ENCODE data around the gene PPP1R27.
"Not testable (repeated sequence)": the region's sequence is repeated elsewhere in the genome, so short reads cannot be mapped to it uniquely, and the experiment has no call there.

PPP1R27 gene

DNA sequence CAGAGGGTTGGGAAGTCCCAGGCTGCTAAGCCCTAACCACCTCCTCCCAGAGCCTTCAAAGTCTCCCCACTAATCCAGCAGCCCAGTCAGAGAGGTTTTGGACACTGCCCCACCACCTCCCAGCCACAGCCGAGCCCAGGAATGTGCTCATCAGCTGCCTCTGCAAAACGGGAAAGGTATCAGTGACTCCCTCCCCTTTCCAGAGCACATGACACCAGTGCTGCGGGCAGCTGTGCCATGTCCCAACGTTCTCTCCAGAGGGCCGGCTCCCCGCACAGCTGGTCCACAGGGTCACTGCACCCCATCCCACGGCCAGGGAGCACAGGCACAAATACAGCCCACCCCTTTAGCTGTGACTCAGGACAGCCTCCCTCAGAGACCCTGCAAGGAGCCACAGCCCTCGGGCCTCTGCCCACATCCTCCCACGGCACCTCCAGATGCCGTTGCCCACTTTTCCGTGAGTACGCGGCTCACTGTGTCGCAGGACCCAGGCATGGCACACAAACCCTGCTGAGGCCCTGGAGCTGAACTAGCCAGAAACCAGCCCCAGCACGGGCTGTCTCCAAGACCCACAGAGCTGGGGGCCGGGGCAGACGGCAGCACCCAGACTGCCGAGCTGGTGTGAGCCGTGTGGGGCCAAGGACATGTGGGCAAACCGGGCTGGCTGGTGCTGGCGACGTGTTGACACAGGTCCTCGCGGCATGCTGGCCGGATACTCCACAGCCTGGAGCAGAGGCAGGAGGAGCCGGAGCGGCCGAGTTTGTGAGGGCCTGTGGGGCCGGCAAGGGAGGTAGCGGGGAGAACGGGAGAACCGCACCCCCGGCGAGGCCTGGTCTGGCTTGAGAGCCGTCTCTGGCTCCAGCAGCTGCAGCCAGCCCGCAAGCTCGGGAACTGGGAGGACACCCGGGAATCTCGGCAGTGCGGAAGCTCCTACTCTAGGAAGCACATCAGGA, 6.3 kb upstream of the PPP1R27 start:
- no peak for DNase-seq

DNA sequence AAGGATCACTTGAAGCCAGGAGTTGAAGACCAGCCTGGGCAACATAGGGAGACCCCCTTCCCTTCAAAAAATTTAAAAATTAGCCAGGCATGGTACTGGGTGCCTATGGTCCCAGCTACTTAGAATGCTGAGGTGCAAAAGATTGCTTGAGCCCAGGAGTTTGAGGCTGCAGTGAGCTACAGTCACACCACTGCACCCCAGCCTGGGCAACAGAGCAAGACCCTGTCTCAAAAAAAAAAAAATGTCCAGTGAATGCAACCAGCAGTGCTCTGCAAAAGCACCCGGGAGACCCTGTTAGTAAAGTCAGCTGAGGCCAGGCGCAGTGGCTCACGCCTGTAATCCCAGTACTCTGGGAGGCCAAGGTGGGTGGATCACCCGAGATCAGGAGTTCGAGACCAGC, 5.2 kb upstream of the PPP1R27 start:
- not testable (repeated sequence) for DNase-seq

DNA sequence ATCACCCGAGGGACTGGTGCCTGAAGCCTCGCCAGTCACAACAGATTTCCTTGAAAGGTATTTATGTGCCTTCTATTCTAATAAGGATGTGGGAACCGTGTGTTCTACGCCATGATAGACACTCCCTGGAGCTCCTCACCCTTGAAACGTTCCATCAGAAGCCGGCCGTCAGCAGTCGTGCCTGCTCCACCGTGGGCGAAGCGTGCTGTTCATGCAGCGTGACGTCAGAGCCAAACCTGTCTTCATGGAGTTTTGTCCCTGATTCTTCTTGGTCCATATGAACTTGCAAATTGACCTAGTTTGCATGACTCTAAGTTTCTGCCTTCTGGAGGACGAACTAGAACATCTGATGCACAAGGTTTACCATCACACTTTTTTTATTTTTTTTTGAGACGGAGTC, 4.5 kb upstream of the PPP1R27 start:
- DNase-seq, result no peak

DNA sequence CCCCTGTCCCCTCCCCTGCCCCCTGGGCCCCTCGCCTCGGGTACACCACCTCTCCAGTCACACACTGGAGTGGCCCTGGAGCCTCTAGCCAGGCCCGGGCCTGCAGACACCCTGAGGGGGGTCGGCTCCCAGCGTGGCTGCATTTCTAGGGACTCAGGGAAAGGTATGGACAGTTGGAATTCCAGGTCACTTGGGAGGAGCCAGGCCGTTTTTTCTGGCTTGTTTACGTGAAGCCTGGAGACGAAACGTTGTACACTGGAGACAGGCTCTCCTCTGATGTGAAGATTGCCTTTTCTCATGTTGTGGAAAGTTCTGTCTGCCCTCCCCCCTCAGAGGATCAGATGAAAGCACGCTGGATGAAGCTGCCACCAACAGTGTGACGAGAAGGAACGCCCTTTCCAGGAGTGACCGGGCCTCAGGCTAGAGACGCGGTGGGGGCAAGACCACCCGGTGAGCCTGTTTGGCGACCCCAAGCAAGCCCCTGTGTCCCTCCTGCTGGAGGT, 4.0 kb upstream of the PPP1R27 start:
- DNase-seq, result no peak

DNA sequence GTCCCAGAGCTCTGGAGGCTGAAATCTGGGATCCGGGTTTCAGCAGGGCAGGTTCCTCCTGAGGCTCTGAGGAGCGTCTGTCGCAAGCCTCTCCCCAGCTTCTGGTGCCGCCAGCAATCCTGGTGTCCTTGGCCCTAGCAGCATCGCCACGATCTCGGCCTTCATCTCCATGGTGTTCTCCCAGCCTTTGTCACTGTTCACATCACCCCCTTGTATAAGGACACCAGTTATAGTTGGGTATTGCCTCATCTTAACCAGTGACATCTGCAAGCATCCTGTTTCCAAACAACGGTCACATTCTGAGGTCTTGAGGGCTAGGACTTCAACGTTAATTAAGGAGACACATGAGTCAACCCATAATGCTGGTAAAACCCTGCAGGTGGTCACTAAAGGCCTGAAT, 2.8 kb upstream of the PPP1R27 start:
- DNase-seq, result no peak

DNA sequence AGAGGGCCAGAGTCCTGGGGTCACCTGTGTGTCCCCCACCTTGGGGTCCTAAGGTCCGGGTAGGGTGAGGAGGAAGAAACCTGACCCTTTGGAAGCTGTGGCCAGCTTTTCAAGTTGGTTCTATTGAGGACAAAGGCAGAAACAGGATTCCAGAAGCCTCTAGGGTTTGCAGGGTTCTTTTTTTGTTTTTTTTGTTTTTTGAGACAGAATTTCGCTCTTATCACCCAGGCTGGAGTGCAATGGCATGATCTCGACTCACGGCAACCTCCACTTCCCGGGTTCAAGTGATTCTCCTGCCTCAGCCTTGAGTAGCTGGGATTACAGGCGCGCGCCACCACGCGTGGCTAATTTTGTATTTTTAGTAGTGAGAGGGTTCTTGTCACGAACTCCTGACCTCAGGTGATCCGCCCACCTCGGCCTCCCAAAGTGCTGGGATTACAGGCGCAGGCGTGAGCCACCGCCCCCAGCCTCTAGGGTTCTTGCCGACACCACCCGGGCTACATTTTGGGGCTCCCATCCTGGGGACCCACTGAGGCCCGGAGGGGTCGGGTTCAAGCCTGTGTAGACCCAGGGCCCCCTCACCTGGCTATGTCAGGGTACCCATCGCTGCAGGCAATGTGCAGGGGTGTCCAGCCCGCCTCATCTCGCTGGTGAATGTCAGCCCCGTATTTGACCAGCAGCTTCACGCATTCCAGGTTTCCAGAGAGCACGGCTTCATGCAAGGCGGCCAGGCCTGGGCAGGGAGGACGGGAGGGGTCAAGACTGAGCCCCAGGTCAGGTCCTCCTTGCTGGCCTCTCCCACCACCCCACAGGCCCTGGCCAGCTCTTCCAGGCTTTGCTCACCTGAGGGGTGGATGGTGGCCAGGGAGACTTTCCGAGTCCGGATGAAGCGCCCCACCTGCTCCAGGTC, 674 bp downstream of the PPP1R27 start:
- no peak for DNase-seq

DNA sequence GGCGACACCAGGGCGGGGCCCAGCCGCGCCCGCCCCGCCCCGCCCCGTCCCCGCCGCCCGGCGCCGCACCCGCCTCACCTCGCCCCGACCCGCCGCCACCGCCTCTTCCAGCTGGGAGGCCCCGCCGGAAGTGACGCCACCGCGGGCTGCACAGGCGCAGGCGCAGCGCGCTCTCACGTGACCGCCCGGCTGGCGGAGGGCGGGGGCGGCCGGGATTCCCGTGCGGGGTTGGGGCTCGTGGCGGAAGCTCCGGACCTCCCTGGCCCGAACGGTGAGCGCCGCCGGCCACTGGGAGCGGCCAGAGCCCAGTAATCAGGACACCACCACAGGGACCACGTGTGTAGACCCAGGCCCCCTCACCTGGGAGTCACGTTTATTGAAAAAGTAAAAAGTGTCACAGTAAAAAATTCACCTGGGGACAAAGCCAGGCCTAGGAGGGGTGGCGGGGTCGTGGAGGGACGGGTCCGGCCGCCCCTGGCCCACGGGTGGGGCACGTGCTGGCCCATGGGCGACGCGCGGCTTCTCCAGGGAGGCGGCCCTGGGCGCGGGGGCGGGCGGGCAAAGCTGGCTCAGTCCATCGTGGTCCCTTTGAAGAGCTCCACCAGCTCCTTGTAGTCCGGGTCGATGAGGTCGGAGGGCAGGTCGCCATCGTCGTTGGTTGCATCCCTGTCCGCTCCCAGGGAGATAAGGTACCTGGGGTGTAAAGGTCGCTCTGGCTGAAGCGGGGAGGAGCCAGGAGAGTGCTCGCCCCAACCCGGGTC, 1.5 kb downstream of the PPP1R27 start, which contains the start of gene MCRIP1:
MCRIP1 (minus strand) TSS at position 132 of the 761 bp plus-strand sequence. CDS start 8,785 bp downstream, outside the sequence.
- DNase-seq, result peak; percentile 95 to 97

DNA sequence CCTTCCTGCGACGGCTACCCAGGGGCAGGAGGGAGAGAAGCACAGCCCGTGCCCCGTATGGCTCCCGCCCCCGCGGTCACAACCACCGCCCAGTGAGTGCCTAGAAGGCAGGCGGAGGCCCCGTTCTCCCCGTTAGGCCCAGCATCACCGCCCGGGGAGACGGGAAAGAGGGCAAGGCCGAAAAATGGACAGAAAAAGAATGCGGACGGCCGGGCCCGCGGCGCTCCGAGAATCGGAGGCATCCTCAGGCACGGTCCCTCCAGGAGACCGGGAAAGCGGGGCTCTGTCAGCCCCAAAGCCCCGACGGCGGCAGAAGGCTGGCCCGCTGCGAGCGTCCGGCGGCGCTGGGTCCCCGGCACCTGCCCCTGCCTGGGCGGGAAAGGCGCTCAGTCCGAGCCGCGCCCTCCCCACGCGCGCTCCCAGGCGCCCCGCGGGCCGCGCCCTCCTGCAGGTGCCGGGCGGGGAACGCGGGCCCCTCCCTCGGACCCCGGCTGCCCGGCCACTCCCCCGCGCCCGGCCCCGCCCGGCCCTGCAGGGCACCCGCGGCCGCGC, 2.2 kb downstream of the PPP1R27 start:
- DNase-seq, result peak; percentile 79

DNA sequence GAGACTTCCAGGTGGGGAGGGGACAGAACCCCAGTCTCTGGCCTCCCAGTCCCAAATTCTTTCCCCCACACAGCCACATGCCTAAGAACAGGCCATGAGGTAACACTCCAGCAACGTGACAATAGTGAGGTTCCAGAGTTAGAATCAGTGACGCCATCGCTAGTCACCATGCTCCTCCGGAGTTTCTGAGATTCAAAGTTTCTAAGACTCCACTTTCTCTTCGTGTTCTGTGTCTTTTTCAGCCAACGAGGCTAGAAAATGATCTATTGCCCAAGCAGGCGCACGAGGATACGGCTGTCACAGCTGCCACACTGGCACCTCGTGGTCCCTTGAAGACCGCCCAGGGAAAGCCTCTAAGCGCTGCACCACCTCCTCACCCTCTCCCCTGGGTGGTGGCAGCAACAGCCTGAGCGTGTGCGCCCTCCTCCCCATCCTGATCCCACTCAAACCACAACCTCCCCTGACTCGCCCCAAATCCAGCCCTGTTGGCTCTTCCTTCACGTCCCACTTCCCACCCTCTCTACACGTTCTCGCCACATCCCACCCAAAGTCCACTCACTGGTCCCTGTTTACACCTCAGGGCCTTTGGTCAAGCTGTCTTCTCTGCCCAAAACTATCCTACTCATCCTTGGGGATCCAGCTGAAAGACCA, 2.8 kb downstream of the PPP1R27 start:
- DNase-seq, result peak; percentile 70 to 76

DNA sequence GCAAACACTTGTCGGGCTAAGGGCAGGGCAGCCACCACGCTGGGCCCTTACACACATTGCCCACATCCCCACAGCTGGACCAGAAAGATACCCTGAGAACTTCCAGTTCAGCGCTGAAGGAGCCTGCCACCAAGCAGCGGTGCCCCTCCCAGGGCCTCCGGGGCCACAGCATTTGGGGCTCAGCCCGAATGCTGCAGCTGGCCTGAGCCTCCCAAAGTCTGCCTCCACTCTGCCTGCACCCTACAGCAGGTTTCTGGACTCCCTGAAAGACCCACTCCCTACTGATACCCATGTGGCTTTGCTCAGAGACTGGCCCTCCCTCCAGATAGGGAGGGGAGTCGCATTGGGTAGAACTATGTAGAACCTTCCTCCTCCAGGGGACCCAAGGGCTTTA, 3.3 kb downstream of the PPP1R27 start:
- peak; percentile 49 to 58 for DNase-seq

DNA sequence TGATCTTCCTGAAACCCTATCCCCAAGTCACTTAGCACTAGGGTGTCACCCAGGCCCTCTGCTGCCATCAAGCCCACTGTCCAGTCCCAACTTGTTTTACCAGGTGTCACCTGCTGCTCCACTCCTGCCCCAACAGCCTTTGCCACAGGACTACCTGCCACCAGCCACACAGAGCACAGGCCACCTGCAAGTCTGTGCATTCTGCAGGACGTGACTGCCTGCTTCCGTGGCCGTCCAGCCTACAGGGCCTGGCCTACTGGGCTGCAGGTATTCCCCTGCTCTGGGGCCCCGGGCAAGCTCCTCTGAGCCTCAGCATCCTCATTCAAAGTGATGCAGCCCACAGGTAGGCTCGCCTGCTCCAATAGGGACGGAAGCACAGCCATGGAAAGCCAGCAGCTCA, 5.0 kb downstream of the PPP1R27 start:
- DNase-seq, result no peak

DNA sequence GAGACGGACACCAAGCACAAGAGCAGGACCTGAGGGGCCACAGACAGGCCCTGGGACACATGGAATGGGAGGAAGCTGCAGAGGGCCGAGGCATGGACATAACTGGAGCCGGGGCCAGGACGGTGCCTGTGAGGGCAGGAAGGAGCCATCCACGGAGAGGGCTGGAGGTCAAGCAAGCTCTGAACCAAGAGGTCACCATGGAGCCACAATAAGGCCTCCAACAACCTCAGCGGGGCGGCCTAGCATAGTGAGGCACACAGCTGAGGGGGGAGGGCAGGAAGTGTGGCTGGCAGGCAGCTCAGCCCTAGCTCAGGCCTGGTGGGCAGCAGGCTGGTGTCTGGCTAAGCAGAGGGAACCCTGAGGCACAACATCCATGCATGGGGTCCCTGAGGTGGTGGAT, 6.2 kb downstream of the PPP1R27 start:
- DNase-seq, result no peak

DNA sequence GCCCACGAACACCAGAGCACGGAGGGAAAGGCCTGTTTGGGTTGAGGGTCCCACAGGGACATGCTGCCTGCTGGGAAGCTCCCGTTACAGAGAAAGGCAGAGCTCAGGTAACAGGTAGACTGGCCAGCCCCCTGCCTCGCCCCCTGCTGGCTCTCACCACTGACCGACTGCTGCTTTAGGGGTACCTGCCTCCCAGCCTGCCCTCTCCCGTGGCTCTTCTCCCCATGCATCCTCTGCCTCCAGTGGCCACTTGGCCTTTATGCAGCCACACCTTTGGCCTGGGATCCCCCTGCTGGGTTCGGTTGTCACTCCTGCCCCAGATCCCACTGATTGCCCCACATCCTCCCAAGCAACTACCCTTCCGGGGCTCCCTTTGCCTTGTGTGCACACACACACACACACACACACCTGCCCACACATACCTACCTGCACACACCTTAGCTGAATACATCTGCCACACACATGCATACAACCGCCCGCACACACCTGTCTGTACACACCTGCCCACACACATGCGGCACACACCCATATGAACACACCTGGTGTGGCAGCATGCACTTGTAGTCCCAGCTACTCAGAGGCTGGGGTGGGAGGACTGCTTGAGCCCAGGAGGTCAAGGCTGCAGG, 8.9 kb downstream of the PPP1R27 start:
- DNase-seq, result no peak

DNA sequence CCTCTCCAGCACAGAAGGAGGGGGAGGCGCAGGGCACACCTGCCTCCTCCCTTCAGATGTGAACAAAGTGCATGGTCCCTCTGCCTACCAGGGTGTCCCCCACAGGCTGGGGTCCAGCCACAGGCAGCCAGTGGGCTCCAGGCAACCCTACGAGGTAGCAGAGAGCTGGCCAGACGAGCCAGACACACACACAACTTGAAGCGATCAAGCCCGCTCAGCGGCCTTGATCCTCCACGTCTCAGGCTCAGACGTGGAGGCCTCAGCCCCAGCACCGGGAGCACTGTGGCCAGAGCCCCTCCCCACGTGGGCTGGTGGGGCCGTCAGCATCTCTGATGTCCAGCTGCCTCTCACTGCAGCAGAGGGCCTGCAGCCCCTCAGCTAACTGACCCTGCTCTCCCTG, 10.3 kb downstream of the PPP1R27 start:
- DNase-seq, result no peak

DNA sequence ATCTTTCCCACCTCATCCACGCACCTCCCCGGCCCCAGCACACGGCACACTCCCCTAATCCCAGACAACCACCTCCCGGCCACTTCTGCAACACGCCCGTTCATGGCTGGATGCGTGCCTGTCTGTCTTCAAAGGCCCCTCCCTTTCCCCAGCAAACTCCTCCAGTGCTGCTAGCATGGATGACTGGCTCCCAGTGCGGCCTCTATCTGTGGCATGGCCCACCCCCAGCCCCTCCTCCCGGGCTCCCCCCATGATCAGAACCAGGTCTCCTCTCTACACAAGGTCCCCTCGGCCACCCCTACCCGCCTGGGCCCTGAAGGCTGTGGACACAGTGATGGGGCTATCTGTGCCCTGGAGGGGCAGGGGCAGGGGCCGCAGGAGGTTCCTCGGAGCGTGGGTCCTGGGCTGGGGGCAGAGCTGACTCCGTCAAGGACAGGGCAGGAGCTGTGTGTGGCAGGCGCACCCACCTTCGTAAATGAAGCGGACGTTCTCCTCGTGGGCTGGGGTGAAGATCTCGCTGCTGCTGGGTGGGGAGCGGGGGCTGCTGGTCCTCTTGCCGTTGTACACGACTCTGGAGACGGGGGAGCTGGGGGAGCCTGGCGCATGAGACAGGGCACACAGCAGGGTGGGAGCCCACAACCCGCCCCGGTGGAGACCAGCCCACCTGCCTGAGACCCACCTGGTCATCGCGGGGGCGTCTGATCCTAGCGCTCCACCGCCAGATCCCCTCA, 10.9 kb downstream of the PPP1R27 start:
- no peak for DNase-seq

DNA sequence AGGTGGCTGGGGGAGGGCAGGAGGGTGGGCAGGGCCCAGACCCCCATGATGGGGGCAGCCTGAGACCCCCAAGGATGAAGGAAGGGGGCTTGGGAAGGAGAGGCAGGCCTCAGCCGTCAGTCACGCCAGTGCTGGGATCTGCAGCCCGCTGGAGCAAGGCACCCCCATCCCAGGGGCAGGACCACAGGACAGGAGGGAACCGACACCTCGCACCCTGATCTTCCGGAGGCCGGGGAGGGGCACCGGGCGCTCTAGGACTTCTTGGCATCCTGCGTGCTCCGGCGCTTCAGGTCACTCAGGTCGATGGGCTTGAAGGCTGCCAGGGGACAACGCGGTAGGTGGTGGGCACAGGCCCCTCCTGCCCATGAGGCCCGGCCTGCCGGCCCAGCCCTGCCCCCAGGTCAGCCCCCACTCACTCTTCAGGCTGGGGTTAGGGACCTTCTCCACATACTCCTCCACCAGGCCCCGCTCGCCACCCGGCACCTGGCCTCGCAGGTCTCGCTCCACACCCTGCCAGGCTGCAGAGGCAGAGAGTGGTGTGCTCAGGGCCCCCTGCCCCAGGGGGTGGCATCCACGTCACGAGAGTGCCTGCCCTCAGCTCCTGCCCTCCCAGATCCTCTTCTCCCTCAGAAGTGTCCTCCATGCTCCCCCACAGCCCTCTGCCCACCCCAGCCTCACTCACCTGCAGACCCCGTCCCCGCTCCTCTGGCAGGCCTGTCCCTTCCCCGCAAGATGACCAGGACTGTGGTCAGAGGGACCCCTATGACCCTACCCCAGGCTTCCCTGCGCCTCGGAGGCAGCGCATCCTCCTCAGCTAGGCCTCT, 11.6 kb downstream of the PPP1R27 start:
- DNase-seq, result no peak

DNA sequence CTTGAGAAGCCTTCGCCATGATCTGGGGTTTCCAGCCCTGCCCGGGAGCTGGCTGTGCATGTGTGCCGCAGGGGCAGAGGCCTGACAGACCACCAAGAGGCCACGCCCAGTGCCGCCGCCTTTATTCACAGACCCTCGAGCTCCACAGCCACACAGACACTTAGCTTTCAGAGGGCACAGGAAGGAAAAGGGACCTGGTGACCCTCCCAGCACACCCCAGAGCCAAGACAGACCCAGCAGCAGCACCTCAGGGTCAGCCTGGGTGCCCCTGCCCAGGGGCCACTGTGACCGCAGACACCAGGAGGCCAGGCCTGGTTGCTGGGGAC, 12.6 kb downstream of the PPP1R27 start:
- no peak for DNase-seq

DNA sequence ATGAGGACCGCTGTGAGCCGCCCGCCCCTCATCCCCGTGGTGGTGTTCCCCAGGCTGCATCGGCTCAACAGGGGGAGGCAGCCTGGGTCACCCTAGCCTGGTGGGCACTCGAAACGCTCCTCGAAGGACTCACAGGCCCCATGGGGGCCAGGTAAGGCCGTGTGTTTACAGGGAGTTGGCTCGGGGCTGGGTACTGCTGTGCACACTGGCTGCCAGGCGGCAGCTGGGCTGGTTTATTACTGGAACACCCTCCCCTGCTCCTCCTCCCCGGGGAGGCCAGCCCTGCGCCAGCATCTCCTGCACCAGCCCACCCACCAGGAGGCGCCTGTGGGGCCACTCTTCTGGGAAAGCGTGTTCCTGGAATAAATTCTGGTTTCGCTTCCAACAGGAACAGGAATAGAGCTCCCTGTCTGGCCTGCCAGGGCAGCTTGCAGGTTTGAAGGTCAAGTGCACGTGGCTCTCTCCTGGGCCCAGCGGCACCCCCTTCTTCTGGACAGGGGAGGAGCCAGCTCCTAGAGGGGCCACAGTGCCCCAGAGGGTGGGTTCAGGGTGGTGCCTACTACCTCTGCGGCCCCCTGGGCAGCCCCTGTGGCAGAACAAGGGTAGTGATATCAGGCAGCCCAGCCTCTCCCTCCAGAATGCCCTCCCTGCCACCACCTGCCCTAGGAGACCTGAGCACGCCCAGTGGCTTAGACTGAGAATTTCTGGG, 13.1 kb downstream of the PPP1R27 start:
- peak; percentile 47 to 50 for DNase-seq

DNA sequence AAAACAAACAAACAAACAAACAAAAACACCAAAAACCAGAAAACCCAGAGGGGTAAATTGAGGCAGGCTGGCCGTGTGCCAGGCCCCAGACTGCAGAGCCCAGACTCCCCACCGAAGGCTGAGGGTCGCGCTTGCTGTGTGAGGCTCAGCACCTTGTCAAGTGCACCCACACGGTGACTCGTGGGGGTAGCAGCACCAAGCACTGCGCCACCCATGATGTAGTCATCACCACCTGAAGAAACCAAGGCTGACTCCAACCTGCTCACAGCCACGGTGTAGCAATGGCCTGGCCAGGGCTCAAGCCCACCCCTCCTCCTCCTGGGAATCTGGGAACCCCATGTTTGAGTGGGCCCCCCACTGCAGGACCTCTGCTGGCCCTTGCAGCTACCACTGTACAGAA, 13.7 kb downstream of the PPP1R27 start:
- DNase-seq, result no peak

Data from activated T-cell treated with anti-CD3 and anti-CD28 coated beads, Interleukin-2, amount 50 U/mL, for 48 hours (primary cell).